Glutamatergic neuron (in vitro differentiated cells): Measurements from ENCODE around the gene USP3. TPM values are rescaled to one million over a fixed set of nuclear protein-coding genes. Genes with fewer than 3 reads are reported as not detected.

Source experiments
- DNase-seq: peaks from one replicate; pipeline ENCODE4 v3.0.0; 2022
- H3K27ac Mint-ChIP-seq: one replicate; pipeline ENCODE4 v1.8.0; 2020; ENCODE audit warnings: mild to moderate bottlenecking, mixed read lengths, inconsistent platforms; ENCODE audit not compliant: unreplicated experiment
- H3K27me3 Mint-ChIP-seq: one replicate; pipeline ENCODE4 v1.8.0; 2020; ENCODE audit warnings: mild to moderate bottlenecking, moderate library complexity, mixed read lengths, inconsistent platforms; ENCODE audit not compliant: unreplicated experiment
- H3K36me3 Mint-ChIP-seq: one replicate; pipeline ENCODE4 v1.8.0; 2020; ENCODE audit warnings: mild to moderate bottlenecking, mixed read lengths, inconsistent platforms; ENCODE audit not compliant: unreplicated experiment
- H3K4me1 Mint-ChIP-seq: one replicate; pipeline ENCODE4 v1.8.0; 2020; ENCODE audit warnings: mild to moderate bottlenecking, low read depth, mixed read lengths, inconsistent platforms; ENCODE audit not compliant: unreplicated experiment
- H3K4me3 Mint-ChIP-seq: one replicate; pipeline ENCODE4 v1.8.0; 2020; ENCODE audit warnings: mild to moderate bottlenecking, mixed read lengths, inconsistent platforms; ENCODE audit not compliant: unreplicated experiment
- H3K9me3 Mint-ChIP-seq: one replicate; pipeline ENCODE4 v1.8.0; 2020; ENCODE audit warnings: mild to moderate bottlenecking, moderate library complexity, mixed read lengths, inconsistent platforms; ENCODE audit not compliant: unreplicated experiment
- CTCF ChIP-seq: fragments of 200-600 bp; sonication (generic); IDR thresholded peaks from one replicate; pipeline ENCODE4 v1.5.0; 2021; ENCODE audit not compliant: partially characterized antibody, unreplicated experiment
- total RNA-seq: library from RNA; stranded (reverse); fragmentation: NEBNext Ultra II Directional; extraction: Animal tissue kit (Norgen Biotek cat#: 25700); gene quantifications from one replicate; pipeline ENCODE4 v1.2.1, GENCODE V29; 2021; ENCODE audit not compliant: unreplicated experiment

USP3 gene
- total RNA-seq, 1 donor from 2014 or later = 50.9 TPM

- peaks cover 7% of the 10 kb centered on the region for H3K27me3 Mint-ChIP-seq
- H3K36me3 Mint-ChIP-seq = peaks cover 4% of the 10 kb centered on the region
- DNase-seq = no peak
- H3K27ac Mint-ChIP-seq = no peak overlapping the region
- TF ChIP-seq CTCF = no peak
- peaks cover 2% of the 10 kb centered on the region for H3K9me3 Mint-ChIP-seq
- peaks cover 9% of the 10 kb centered on the region for H3K4me1 Mint-ChIP-seq
- no peak overlapping the region for H3K4me3 Mint-ChIP-seq
Measured at GRCh38 chr15:63595688-63596087, 91.3 kb downstream of the USP3 start.

GRCh38 chr15:63596676-63597037 is 92.3 kb downstream of the USP3 start:
- no peak overlapping the region for H3K4me3 Mint-ChIP-seq
- H3K27me3 Mint-ChIP-seq = peaks cover 11% of the 10 kb centered on the region
- peaks cover 7% of the 10 kb centered on the region for H3K9me3 Mint-ChIP-seq
- peaks cover 4% of the 10 kb centered on the region for H3K36me3 Mint-ChIP-seq
- no peak for DNase-seq
- no peak for TF ChIP-seq CTCF
- no peak overlapping the region for H3K27ac Mint-ChIP-seq
- peaks cover 9% of the 10 kb centered on the region for H3K4me1 Mint-ChIP-seq

GRCh38 chr15:63597038-63597790 is 92.8 kb downstream of the USP3 start, which contains the start of gene FBXL22:
FBXL22 (plus strand) TSS chr15:63597387; CDS start chr15:63597393, 6 bp downstream.
- DNase-seq = no peak
- H3K27ac Mint-ChIP-seq = no peak within 1 kb of the TSS
- TF ChIP-seq CTCF = no peak
- peaks cover 7% of the 10 kb centered on the region for H3K9me3 Mint-ChIP-seq
- H3K27me3 Mint-ChIP-seq = peaks cover 11% of the 10 kb centered on the region
- peaks cover 4% of the 10 kb centered on the region for H3K36me3 Mint-ChIP-seq
- H3K4me1 Mint-ChIP-seq = peaks cover 9% of the 10 kb centered on the region
- H3K4me3 Mint-ChIP-seq = no peak within 1 kb of the TSS

- no peak overlapping the region for H3K27ac Mint-ChIP-seq
- peaks cover 13% of the 10 kb centered on the region for H3K27me3 Mint-ChIP-seq
- peaks cover 12% of the 10 kb centered on the region for H3K4me1 Mint-ChIP-seq
- peaks cover 10% of the 10 kb centered on the region for H3K9me3 Mint-ChIP-seq
- H3K36me3 Mint-ChIP-seq = peaks cover 5% of the 10 kb centered on the region
- DNase-seq = no peak
- H3K4me3 Mint-ChIP-seq = no peak overlapping the region
- no peak for TF ChIP-seq CTCF
Measured at GRCh38 chr15:63597821-63598220, 93.4 kb downstream of the USP3 start.
